Measurements from ENCODE around the gene ERF.
A peak's percentile ranks its signal among the peaks of the same experiment; 100 is the strongest.

The ERF gene

DNA sequence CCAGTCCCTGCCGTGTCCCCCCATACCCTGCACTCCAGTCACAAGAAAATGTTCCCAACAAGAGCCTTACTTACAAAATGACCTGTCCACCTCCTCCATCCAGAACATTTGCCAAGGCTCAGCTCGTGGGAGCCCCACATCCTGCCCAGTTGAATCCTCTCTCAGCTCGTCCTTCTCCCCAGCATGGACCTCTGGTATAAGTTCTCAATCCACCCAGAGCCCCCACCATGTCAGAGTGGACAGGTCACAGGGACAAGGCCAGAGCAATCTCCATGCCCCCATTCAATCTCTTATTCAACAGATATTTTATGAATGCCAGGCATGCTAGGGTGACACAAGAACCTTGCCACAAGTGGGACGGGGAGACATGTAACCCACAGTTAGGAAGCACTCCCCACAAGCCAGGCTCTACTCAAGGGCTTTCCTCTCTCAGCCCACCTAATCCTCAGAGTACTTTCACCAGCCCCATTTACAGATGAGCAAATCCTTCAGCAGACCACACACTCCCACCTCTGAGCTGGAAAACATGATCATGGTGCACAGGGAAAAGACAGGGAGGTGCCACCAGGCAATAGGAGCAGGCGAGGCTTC, 52.5 kb downstream of the ERF start:
- DNase-seq (ENCODE audit: extremely low spot score): no peak
- ChIA-PET CTCF (interaction anchor here (1.9 kb wide), 1 partner anchor 14 kb away, joined by 6 read pairs; no protein-coding TSS in a partner anchor), POLR2A (interaction anchor here (1.1 kb wide), 1 partner anchor 12 kb away, joined by 3 read pairs; no protein-coding TSS in a partner anchor)
- TF ChIP-seq, protein P1, sequence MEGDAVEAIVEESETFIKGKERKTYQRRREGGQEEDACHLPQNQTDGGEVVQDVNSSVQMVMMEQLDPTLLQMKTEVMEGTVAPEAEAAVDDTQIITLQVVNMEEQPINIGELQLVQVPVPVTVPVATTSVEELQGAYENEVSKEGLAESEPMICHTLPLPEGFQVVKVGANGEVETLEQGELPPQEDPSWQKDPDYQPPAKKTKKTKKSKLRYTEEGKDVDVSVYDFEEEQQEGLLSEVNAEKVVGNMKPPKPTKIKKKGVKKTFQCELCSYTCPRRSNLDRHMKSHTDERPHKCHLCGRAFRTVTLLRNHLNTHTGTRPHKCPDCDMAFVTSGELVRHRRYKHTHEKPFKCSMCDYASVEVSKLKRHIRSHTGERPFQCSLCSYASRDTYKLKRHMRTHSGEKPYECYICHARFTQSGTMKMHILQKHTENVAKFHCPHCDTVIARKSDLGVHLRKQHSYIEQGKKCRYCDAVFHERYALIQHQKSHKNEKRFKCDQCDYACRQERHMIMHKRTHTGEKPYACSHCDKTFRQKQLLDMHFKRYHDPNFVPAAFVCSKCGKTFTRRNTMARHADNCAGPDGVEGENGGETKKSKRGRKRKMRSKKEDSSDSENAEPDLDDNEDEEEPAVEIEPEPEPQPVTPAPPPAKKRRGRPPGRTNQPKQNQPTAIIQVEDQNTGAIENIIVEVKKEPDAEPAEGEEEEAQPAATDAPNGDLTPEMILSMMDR (IDR thresholded peaks at IDR 0.05; ENCODE audit: control extremely low read depth, extremely low read depth, low read depth, missing control alignments): no peak

DNA sequence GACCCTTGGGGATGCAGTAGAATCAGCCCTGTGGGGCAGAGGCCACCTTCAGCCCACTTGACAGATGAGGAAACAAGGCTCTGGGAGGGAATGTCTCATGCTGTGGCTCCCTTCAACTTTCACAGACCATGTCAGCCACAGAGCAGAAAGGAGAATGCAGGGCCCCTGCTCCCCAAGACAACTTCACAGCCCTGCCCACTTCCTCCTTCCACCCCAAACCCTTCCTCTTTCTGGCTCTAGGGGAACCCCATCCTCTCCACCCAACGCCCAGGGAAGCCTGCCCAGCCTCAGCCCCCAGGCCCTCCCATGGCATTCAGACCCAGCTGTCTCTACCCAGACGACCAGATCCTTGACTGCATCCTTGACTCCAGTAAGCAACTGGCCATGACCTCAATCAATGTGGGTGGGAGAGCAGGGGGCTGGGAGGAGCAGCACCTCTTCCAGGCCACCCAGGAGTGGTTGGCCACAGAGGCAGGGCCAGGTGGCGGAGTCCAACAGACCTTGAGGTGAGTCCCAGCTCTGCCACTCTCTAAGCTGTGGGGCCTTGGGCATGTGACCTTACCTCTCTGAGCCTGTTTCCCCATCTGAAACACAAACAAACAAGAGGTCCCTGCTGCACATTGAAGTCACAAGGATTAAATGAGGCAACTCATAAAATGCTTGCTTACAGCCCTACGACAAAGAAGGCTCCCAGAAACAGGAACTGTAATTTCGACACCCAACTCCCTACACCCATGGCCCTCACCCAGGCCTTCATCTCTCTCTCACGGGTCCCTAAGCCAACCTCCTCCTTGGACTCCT, 53.2 kb downstream of the ERF start:
- CTCF ChIA-PET: interaction anchor here (1.9 kb wide), 1 partner anchor 15 kb away, joined by 6 read pairs; no protein-coding TSS in a partner anchor
- POLR2A ChIA-PET: interaction anchor here (1.1 kb wide), 1 partner anchor 13 kb away, joined by 3 read pairs; no protein-coding TSS in a partner anchor
- TF ChIP-seq, protein P1 (IDR thresholded peaks at IDR 0.05; ENCODE audit: control extremely low read depth, extremely low read depth, low read depth, missing control alignments): no peak
- peak; percentile 85 for DNase-seq (ENCODE audit: extremely low spot score)

DNA sequence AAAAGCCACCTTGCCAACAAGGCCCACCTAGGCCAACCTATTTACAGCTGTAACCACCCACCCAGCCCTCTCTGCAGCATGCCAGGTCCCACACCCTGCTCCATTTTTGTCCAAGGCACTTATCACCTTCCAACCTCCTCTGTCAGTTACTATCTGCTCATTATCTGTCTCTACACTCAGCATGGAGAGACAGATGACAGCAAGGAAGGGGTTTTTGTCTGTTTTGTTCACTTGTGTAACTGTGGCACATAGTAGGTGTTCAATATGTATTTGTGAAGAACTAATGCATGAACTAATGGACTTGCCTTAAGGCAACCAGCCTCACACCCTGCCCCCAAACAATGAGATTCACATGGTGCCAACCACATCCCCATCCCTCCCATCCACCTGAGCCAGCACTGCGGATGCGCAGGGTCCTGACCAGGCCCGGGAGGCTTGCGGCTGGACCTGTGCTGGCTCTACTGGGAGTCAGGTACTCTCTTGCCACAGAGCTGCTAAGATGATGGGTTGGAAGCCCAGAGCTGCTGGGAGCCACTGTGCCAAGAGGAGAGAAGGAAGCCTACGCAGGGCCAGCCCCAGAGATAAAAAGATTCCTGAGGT, 54.7 kb downstream of the ERF start:
- POLR2A ChIA-PET: no interaction called here
- CTCF ChIA-PET: interaction anchor here (1.0 to 2.3 kb wide), 4 partner anchors 12 to 68 kb away, joined by 3 to 8 read pairs (median 4); partner anchors contain the start of gene POU2F2
- TF ChIP-seq, protein P1 (IDR thresholded peaks at IDR 0.05; ENCODE audit: control extremely low read depth, extremely low read depth, low read depth, missing control alignments): no peak
- DNase-seq (ENCODE audit: extremely low spot score): no peak

DNA sequence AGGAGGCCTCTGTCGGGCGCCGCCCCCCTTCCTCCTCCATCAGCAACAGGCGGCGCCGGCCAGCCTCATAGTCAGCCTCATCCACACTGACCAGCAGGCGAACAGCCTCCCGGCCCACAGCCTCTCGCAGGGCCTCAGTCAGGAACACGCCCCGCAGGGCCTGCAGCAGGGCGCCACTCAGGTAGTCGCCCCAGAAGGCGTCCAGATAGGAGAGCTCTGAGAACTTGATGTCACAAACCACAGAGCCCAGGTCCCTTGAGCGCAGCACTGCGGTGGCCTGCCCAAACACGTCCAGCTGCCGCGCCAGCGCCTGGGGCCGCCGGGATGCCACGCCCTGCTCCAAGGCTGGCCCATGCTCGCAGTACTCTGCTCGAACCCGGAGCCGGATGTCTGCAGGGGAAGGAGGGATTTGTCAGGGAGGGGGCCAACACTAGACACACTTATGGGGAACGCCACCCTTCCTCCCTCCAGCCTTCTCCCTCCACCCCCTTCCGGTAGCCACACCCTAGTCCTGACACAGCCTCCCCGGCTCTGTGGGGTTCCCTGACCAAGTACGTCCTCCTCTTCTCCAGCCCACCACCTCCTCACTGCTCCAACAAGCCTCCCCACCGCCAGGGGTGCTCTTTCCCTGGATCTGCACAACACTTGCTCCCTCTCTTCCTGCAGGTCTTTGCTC, 55.4 kb downstream of the ERF start:
- POLR2A ChIA-PET: no interaction called here
- peak; percentile 84 for DNase-seq (ENCODE audit: extremely low spot score)
- CTCF ChIA-PET: interaction anchor here (1.0 to 2.3 kb wide), 5 partner anchors 11 to 90 kb away, joined by 3 to 8 read pairs (median 5); partner anchors contain the start of gene POU2F2
- TF ChIP-seq, protein P1 (IDR thresholded peaks at IDR 0.05; ENCODE audit: control extremely low read depth, extremely low read depth, low read depth, missing control alignments): peak; percentile 57

DNA sequence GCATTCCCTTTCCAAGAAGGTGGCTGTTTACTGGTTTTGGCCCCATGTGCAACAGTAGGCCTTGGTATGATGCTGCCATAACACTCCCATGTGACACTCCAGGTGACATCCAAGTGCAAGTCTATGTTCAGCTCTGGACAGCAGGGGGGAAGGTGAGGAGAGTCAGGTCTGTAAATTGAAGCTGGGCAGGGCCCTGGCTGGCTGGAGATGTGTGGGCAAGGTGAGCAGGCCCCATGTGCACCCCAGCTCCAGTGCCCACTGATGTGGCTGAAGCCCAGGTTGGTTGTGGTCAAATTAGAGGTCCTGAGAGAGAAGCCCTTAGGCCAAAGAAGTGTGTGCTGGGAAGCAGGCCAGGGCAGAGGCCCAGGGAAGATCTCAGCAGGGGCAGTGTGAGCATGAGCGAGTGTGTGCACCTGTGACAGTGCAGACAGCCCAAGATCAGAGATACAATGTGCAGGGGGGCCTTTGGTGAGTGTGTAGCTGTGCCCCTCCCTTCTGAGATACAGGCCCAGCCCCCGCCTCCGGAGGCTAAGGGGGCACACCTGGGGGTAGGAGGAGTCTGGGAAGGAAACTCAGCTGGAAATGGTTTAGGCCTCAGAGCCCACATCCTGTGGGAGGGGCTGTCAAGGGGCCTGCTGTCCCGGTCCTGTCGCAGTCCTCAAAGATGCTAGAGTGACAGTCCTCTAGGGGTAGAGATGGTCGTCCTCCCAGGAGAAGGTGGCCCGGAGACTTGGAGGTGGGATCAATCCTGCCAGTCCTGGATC, 56.1 kb downstream of the ERF start:
- POLR2A ChIA-PET: interaction anchor here (0.9 kb wide), 1 partner anchor 85 kb away, joined by 3 read pairs; no protein-coding TSS in a partner anchor
- CTCF ChIA-PET: interaction anchor here (0.7 to 2.3 kb wide), 7 partner anchors 11 to 91 kb away, joined by 3 to 8 read pairs (median 5); partner anchors contain the start of gene POU2F2
- peak; percentile 84 for DNase-seq (ENCODE audit: extremely low spot score)
- TF ChIP-seq, protein P1 (IDR thresholded peaks at IDR 0.05; ENCODE audit: control extremely low read depth, extremely low read depth, low read depth, missing control alignments): no peak
